ENCODE measurements around the gene CALCOCO2. TPM values are rescaled to one million over a fixed set of nuclear protein-coding genes. Genes with fewer than 3 reads are reported as not detected.
"Not testable (repeated sequence)": the region's sequence is repeated elsewhere in the genome, so short reads cannot be mapped to it uniquely, and the experiment has no call there.

The CALCOCO2 gene, protein sequence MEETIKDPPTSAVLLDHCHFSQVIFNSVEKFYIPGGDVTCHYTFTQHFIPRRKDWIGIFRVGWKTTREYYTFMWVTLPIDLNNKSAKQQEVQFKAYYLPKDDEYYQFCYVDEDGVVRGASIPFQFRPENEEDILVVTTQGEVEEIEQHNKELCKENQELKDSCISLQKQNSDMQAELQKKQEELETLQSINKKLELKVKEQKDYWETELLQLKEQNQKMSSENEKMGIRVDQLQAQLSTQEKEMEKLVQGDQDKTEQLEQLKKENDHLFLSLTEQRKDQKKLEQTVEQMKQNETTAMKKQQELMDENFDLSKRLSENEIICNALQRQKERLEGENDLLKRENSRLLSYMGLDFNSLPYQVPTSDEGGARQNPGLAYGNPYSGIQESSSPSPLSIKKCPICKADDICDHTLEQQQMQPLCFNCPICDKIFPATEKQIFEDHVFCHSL
- 100 to 1,000 TPM; 152 to 167 TPM for total RNA-seq

DNA sequence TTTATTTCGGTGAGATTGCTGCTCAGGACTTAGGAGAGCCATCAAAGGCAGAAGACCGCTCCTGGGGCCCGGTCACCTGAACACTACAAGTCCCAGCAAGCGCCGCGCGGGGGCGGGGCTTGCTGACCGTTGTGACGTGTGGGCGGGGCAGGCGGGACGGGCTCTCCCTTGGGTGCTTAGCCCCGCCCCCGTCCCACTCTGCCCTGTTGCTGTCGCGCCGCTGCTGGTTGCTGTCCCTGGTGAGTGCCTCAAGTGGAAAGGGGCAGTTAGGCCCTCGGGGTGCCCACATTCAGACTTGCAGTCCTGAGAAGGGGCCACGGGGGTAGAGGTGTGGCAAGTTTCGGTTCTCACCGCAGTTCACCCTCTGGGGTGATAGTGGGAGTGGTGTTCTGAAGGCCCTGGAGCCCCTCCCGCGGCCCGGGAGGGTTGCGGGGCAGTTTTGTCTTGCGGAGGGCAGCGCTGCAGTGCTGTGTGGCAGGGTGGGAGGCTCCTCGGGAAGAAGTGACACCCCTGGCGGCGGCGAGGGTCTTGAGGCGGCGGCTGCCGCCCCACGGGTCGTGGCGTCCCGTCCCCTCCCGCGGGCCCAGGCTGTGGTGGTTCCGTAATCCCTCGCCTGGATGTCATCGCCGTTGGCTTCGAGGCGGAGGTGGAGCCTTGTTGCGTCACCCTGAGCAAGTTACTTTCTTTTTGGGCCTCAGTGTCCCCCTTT is at the start of gene CALCOCO2:
TSS of gene CALCOCO2 (plus strand) at position 196 of the 709 bp plus-strand sequence. CDS start 10,673 bp downstream, outside the sequence.
- Mint-ChIP-seq H3K36me3 (ENCODE audit: low read depth) (peaks cover 18% of the 10 kb centered on the region), H3K4me3 (peak within 1 kb of the TSS; percentile 97), H3K4me1 (ENCODE audit: low read depth) (peaks cover 47% of the 10 kb centered on the region), H3K27me3 (ENCODE audit: low read depth) (peaks cover 3% of the 10 kb centered on the region), H3K9me3 (ENCODE audit: insufficient read depth) (no peaks in the 10 kb centered on the region), H3K27ac (peak within 1 kb of the TSS; percentile 99)
- CTCF ChIA-PET = interaction anchor here (0.8 to 3.0 kb wide), 11 partner anchors 11 to 152 kb away, joined by 3 to 15 read pairs (median 3); no protein-coding TSS in a partner anchor
- peak; percentile 93 for DNase-seq
- POLR2A ChIA-PET = interaction anchor here (1.2 kb wide), 2 partner anchors 10 to 32 kb away, joined by 3 read pairs; no protein-coding TSS in a partner anchor
- peak; percentile 90 for ATAC-seq

DNA sequence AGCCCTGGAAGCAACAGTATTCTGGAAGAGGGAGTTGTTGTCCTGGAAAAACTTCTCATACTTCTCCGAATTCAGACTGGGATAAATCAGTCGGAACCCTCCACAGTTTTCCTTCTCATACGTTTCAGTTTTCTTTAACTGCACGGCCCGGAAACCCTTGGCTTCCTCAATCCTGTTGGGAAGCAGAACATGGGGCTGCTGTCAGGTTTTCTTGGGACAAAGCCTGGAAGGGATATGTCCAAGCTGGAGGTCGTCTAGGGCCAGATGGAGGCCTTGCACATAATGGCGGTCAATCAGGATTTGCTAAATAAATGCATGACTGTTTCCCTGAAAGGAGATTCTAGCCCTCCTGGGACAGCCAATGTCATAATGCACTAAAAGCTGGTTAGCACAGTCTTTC is 43.0 kb upstream of the CALCOCO2 start:
- POLR2A ChIA-PET = no interaction called here
- H3K4me3 Mint-ChIP-seq = no peak overlapping the region
- no peaks in the 10 kb centered on the region for H3K9me3 Mint-ChIP-seq (ENCODE audit: insufficient read depth)
- peaks cover 20% of the 10 kb centered on the region for H3K27me3 Mint-ChIP-seq (ENCODE audit: low read depth)
- no peak overlapping the region for H3K27ac Mint-ChIP-seq
- no peak for ATAC-seq
- CTCF ChIA-PET = interaction anchor here (1.1 to 4.3 kb wide), 3 partner anchors 63 to 109 kb away, joined by 4 to 44 read pairs (median 8); partner anchors contain the start of genes PRAC1 and PRAC2
- H3K36me3 Mint-ChIP-seq (ENCODE audit: low read depth) = no peaks in the 10 kb centered on the region
- no peak for DNase-seq
- peaks cover 18% of the 10 kb centered on the region for H3K4me1 Mint-ChIP-seq (ENCODE audit: low read depth)

DNA sequence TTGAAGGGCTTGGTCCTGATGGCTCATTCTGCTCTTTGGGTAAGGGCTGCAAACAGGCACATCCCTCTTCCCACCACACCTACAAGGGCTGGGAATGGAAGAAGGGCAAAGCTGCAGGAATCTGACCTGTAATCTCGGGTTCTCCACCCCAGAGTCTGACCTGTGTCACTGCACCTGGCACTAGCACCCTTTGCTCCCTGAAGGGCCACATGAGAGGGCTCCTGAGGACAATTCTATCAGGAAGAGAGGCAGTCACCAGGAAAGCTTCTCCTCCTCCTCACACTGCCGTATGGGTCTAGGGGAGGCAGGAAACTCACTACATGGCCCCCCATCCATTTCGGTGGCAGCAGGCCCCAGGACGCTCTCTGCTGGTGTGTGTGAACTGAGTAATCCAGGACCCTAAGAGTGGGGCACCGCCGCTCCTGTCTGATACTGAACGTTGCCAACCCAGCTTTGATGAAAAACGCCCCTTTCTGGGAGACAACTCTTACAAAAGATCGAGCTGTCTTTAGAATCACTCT is 40.2 kb upstream of the CALCOCO2 start:
- no peak overlapping the region for H3K4me3 Mint-ChIP-seq
- no peak overlapping the region for H3K27ac Mint-ChIP-seq
- peaks cover 31% of the 10 kb centered on the region for H3K27me3 Mint-ChIP-seq (ENCODE audit: low read depth)
- ATAC-seq (no peak), DNase-seq (no peak)
- H3K4me1 Mint-ChIP-seq (ENCODE audit: low read depth) = peaks cover 18% of the 10 kb centered on the region
- no peaks in the 10 kb centered on the region for H3K36me3 Mint-ChIP-seq (ENCODE audit: low read depth)
- no peaks in the 10 kb centered on the region for H3K9me3 Mint-ChIP-seq (ENCODE audit: insufficient read depth)
- ChIA-PET CTCF (interaction anchor here (0.6 to 4.3 kb wide), 11 partner anchors 13 to 1094 kb away, joined by 3 to 44 read pairs (median 6); partner anchors contain the start of genes PRAC1 and PRAC2), POLR2A (interaction anchor here (0.6 kb wide), 1 partner anchor 8 kb away, joined by 3 read pairs; no protein-coding TSS in a partner anchor)

DNA sequence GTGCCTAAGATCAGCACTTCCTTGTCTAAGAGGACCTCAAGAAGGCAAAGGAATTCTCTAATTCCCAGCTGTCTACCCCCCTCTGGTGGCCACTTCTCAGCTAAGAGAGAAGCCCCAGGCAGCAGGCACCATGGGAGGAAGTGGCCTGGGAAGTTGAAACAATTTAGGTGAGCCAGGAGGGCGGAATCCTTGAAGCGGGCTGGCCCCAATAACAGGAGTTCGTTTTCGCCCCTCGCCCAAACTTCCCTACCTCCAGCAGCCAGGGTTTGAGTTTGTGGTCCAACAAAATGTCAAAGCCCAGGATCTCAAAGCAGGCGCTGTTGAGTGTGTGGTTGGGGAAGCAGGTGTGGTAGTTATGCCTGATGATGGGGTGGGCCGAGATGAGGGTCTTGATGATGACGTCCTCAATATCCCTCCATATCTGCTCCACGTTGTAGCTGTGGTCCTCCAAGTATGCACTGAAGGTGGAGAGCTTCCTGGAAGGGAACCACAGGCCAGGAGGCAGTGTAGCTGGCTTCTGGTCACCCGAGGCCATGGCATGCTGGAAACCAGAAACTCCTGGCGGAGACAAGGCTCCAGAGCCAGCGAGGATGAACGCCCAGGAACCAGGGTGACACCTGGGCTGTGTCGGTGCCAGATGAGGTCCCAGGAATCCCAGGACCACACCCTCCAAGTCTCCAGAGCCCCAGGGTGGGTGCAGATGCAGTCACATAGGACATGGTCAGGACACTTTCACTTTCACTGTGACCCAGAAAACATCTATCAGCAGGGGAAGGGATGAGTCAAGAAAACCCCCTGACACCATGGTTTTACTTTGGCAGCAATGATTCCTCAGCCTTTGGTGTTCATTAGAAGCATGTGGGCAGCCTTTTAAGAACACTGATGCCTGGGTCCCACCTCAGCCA is 39.5 kb upstream of the CALCOCO2 start:
- Mint-ChIP-seq H3K36me3 (ENCODE audit: low read depth) (no peaks in the 10 kb centered on the region), H3K27me3 (ENCODE audit: low read depth) (peaks cover 29% of the 10 kb centered on the region), H3K4me3 (no peak overlapping the region), H3K27ac (no peak overlapping the region), H3K9me3 (ENCODE audit: insufficient read depth) (no peaks in the 10 kb centered on the region), H3K4me1 (ENCODE audit: low read depth) (peaks cover 18% of the 10 kb centered on the region)
- ATAC-seq = peak; percentile 74
- DNase-seq = peak; percentile 45
- CTCF ChIA-PET = interaction anchor here (0.6 to 4.3 kb wide), 10 partner anchors 13 to 1094 kb away, joined by 3 to 44 read pairs (median 6); partner anchors contain the start of genes PRAC1 and PRAC2
- POLR2A ChIA-PET = interaction anchor here (0.6 kb wide), 1 partner anchor 9 kb away, joined by 3 read pairs; no protein-coding TSS in a partner anchor

DNA sequence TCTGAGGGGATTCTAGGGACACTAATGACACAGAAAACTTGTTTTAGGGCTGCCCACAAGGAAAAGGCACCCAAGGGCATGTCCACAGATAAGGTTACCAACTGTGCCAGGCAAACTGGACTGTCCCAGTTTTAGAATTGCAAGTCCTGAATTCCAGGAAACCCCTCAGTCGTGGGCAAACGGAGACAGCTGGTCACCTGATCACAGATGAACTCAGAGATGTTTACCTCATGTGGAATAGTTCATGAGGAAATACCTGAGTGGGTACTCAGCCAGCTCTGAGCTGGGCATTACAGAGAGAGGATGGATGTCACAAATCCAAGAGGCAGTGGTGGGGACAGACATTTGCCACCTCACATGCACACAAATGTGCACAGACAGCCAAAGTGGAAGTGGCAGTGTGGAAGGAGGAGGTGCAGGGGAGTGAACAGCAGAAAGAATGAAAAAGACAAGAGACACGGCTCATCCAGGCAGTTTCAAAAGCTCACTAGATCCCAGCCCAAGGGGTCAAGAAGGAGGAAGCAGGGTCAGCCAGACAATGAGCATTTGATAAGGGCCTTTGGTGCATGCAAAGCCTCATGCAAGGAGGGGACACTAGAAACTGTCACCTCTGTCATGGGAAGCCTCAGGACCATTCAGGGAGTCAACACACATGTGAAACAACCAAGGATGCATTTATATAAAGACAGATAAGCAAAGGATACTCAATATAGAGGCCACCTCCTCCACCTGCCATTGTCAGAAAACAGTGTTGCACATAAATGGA is 38.6 kb upstream of the CALCOCO2 start:
- Mint-ChIP-seq H3K27ac (no peak overlapping the region), H3K27me3 (ENCODE audit: low read depth) (peaks cover 26% of the 10 kb centered on the region)

DNA sequence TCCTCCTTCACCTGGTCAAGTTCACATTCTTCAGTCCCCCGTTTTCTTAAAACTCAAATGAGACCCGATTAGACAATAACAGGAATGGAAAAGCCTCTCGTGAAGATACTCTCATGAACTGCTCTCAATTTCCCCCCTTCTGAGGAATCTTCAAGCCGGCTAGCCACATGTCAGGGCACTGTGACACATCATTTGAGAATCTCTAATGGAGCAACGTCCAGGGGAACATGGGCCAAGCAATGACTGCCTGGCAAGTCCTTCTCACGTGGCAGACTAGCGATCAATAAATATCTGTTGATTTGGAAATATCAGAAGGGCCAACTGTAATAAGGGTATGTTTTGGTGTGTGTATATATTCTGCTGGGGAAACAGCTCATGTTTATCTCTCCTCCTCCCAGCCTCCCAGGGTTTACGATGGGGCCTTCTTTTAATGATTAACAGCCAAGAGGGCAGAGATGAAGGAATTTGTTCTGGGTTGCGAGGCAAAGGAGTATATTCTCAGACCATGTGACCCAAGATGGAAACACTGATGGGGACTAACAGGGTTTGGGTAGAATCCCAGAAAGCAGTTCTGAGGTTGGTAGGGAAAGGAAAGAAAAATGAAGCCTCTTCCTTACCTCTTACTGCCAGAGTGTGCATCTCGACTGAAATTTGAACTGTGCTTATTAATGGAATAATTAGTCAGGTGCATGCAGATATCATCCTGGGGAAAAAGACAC is 35.2 kb upstream of the CALCOCO2 start:
- no peaks in the 10 kb centered on the region for H3K9me3 Mint-ChIP-seq (ENCODE audit: insufficient read depth)
- no peaks in the 10 kb centered on the region for H3K36me3 Mint-ChIP-seq (ENCODE audit: low read depth)
- DNase-seq (no peak), ATAC-seq (no peak)
- H3K4me3 Mint-ChIP-seq = no peak overlapping the region
- ChIA-PET CTCF (interaction anchor here (2.1 kb wide), 1 partner anchor 83 kb away, joined by 11 read pairs; no protein-coding TSS in a partner anchor), POLR2A (no interaction called here)
- H3K27me3 Mint-ChIP-seq (ENCODE audit: low read depth) = peaks cover 35% of the 10 kb centered on the region
- H3K27ac Mint-ChIP-seq = no peak overlapping the region
- peaks cover 18% of the 10 kb centered on the region for H3K4me1 Mint-ChIP-seq (ENCODE audit: low read depth)

More for the DNA sequence above, 38.6 kb upstream of the CALCOCO2 start:
- no peak for ATAC-seq
- CTCF ChIA-PET = interaction anchor here (1.7 to 4.3 kb wide), 5 partner anchors 20 to 116 kb away, joined by 5 to 44 read pairs (median 15); partner anchors contain the start of genes PRAC1 and PRAC2
- H3K4me1 Mint-ChIP-seq (ENCODE audit: low read depth) = peaks cover 18% of the 10 kb centered on the region
- POLR2A ChIA-PET = no interaction called here
- no peak for DNase-seq
- no peaks in the 10 kb centered on the region for H3K9me3 Mint-ChIP-seq (ENCODE audit: insufficient read depth)
- H3K4me3 Mint-ChIP-seq = no peak overlapping the region
- H3K36me3 Mint-ChIP-seq (ENCODE audit: low read depth) = no peaks in the 10 kb centered on the region

DNA sequence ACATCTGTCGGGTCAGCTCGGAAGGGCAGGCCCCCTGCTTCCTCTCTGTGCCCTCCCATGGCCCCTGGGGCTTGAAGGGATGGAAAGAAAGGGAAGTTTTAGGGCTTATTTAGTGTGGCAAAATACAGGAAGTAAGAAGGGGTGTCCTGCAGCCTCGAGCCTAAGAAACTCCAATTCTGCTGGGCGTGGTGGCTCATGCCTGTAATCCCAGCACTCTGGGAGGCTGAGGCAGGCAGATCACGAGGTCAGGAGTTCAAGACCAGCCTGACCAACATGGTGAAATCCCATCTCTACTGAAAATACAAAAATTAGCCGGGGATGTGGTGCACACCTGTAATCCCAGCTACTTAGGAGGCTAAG is 34.7 kb upstream of the CALCOCO2 start:
- H3K9me3 Mint-ChIP-seq (ENCODE audit: insufficient read depth); ATAC-seq; DNase-seq; POLR2A ChIA-PET; H3K36me3 Mint-ChIP-seq (ENCODE audit: low read depth); H3K4me3 Mint-ChIP-seq; H3K27ac Mint-ChIP-seq: not testable (repeated sequence)
- Mint-ChIP-seq H3K4me1 (ENCODE audit: low read depth) (peaks cover 14% of the 10 kb centered on the region), H3K27me3 (ENCODE audit: low read depth) (peaks cover 38% of the 10 kb centered on the region)
- CTCF ChIA-PET = interaction anchor here (1.3 to 2.1 kb wide), 2 partner anchors 12 to 83 kb away, joined by 3 to 11 read pairs; no protein-coding TSS in a partner anchor

DNA sequence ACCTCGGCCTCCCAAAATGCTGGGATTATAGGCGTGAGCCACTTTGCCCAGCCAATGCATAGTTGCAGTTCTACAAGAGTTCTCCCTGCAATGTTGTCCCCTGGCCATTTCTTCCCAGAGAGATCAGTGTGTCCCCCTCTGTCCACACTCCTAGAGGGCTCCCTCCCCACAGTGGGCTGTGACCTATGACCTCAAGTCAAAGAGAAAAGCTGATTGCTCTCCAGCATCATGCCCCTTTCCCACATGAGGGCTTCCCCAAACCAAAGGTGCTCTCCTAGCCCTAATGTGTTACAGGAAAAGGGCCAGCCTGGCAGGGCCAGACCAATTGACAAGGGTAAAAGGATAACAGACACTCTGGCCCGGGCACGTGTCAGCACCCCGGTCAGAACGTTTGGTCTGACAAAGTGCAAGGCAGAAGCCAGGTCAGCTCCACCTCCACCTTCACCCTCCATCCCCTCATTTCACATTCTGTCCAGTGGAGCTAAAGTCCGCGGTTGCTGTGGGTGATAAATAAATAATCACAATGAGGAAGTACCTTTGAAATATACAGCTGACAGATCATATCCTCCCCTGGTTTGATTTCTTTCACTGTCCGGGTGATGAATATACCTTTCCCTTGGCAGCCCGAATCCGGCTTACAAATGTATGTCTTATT is 31.6 kb upstream of the CALCOCO2 start:
- Mint-ChIP-seq H3K27me3 (ENCODE audit: low read depth) (peaks cover 30% of the 10 kb centered on the region), H3K4me3 (no peak overlapping the region), H3K9me3 (ENCODE audit: insufficient read depth) (no peaks in the 10 kb centered on the region), H3K4me1 (ENCODE audit: low read depth) (no peaks in the 10 kb centered on the region), H3K36me3 (ENCODE audit: low read depth) (no peaks in the 10 kb centered on the region), H3K27ac (no peak overlapping the region)
- ChIA-PET CTCF (interaction anchor here (0.6 to 3.6 kb wide), 7 partner anchors 14 to 120 kb away, joined by 3 to 26 read pairs (median 5); no protein-coding TSS in a partner anchor), POLR2A (no interaction called here)
- DNase-seq (no peak), ATAC-seq (no peak)

DNA sequence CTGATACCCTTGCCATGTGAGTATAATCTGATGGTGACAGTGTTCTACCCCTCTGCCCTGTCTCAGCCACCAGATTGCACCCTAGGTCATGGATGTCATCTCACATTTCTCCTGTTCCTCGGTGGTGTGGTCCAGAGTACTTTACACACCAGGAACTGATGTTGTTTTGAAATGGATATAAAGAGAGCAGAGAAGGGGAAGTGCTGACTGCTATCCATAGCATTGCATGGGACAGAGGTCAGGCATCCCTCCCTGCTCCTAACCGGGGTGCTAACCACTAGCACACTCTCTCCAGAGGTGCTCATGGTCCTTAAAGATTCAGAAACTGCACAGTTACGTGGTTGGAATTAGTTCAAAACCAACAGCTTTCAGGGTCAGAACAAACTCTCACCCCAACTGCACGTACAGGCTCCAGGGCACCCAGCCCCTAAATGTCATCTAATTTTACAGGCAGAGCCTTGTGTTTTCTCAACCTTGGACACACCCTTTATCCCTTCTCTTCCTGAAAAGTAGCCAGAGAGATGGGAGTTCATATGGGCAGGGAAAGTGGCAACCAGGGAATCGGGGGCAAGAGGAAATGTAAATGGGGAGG is 30.1 kb upstream of the CALCOCO2 start:
- H3K27me3 Mint-ChIP-seq (ENCODE audit: low read depth) = peaks cover 25% of the 10 kb centered on the region
- ChIA-PET CTCF (interaction anchor here (0.8 to 3.6 kb wide), 3 partner anchors 62 to 78 kb away, joined by 3 to 26 read pairs (median 6); no protein-coding TSS in a partner anchor), POLR2A (no interaction called here)
- H3K9me3 Mint-ChIP-seq (ENCODE audit: insufficient read depth) = no peaks in the 10 kb centered on the region
- no peak for ATAC-seq
- no peak overlapping the region for H3K4me3 Mint-ChIP-seq
- H3K27ac Mint-ChIP-seq = no peak overlapping the region
- H3K4me1 Mint-ChIP-seq (ENCODE audit: low read depth) = no peaks in the 10 kb centered on the region
- no peaks in the 10 kb centered on the region for H3K36me3 Mint-ChIP-seq (ENCODE audit: low read depth)
- no peak for DNase-seq
